Body of pancreas (tissue), 4 donors: ENCODE data around the gene MMD. TPM values are rescaled to one million over a fixed set of nuclear protein-coding genes. Genes with fewer than 3 reads are reported as not detected.
A peak's percentile ranks its signal among the peaks of the same experiment; 100 is the strongest.
"Not testable (repeated sequence)": the region's sequence is repeated elsewhere in the genome, so short reads cannot be mapped to it uniquely, and the experiment has no call there.

ENCODE experiments used
- ATAC-seq: fragments of 150-250 bp; one replicate; pipeline ENCODE4 v1.9.1; 2016
- DNase-seq, 4 donors: peaks; one replicate each; pipeline ENCODE4 v3.0.0-alpha.2; 2019
- H3K27ac ChIP-seq, 4 donors: fragments of 200-600 bp; sonication (generic); 1 replicate in 3 of 4; 2 replicates in 1 of 4; pipeline versions ENCODE4 v1.5.1 to v1.6.1; 2016 to 2019; ENCODE audit warnings: mild to moderate bottlenecking in 1 of 4, mixed read lengths in 1 of 4, moderate library complexity in 1 of 4
- H3K27me3 ChIP-seq, 2 donors: fragments of 200-600 bp; sonication (generic); one replicate each; pipeline ENCODE4 v1.6.0; 2016; ENCODE audit warnings: mild to moderate bottlenecking in 1 of 2
- H3K36me3 ChIP-seq, 2 donors: fragments of 200-600 bp; sonication (generic); replicated peaks in 1 of 2; 2 replicates each; pipeline ENCODE4 v1.5.1; 2016; ENCODE audit warnings: low read depth in 2 of 2; ENCODE audit not compliant: insufficient read depth in 1 of 2
- H3K4me1 ChIP-seq: fragments of 200-600 bp; sonication (generic); one replicate; pipeline ENCODE4 v1.6.0; 2016
- H3K4me3 ChIP-seq, 2 donors: fragments of 200-600 bp; sonication (generic); 1 replicate in 1 of 2; 2 replicates in 1 of 2; pipeline ENCODE4 v1.5.1; 2016 to 2019
- H3K9me3 ChIP-seq, 3 donors: fragments of 200-600 bp; sonication (generic); 1 replicate in 2 of 3; 2 replicates in 1 of 3; pipeline ENCODE4 v1.5.1; 2016
- POLR2A ChIP-seq, 3 donors: fragments of 450-650 bp; IDR thresholded peaks; one replicate each; pipeline ENCODE4 v1.6.1; 2016; ENCODE audit warnings: antibody characterized with exemption in 3 of 3, mild to moderate bottlenecking in 2 of 3
- WGBS, 2 donors: methylation state at CpG; one replicate each; pipeline ENCODE4 v1.1.5; 2017; 5-methylcytosine and 5-hydroxymethylcytosine counted together
- intact Hi-C: fragments of 100-400 bp; cut with DNase I; formaldehyde crosslinking; loops from one replicate; pipeline ENCODE4 v1.15.1; 2023
- total RNA-seq, 2 donors: library from RNA; depleted of rRNA; stranded (reverse); fragments of >200 nt; gene quantifications; one replicate each; pipeline ENCODE4 v1.1.0, GENCODE V29; 2016
- TF ChIP-seq, protein P1 (sequence below), 7 experiments: fragments of 450-650 bp in 4 of 7; fragments of 200-600 bp in 3 of 7; sonication (generic) in 3 of 7; IDR thresholded peaks; one replicate each; pipeline ENCODE4 v1.5.1; 2016 to 2019; ENCODE audit warnings: antibody characterized with exemption in 7 of 7

MMD gene, protein sequence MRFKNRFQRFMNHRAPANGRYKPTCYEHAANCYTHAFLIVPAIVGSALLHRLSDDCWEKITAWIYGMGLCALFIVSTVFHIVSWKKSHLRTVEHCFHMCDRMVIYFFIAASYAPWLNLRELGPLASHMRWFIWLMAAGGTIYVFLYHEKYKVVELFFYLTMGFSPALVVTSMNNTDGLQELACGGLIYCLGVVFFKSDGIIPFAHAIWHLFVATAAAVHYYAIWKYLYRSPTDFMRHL
- 10 to 100 TPM in 1 of 2 donors, 1 to 10 TPM in 1; 4.4 to 12.5 TPM for total RNA-seq

DNA sequence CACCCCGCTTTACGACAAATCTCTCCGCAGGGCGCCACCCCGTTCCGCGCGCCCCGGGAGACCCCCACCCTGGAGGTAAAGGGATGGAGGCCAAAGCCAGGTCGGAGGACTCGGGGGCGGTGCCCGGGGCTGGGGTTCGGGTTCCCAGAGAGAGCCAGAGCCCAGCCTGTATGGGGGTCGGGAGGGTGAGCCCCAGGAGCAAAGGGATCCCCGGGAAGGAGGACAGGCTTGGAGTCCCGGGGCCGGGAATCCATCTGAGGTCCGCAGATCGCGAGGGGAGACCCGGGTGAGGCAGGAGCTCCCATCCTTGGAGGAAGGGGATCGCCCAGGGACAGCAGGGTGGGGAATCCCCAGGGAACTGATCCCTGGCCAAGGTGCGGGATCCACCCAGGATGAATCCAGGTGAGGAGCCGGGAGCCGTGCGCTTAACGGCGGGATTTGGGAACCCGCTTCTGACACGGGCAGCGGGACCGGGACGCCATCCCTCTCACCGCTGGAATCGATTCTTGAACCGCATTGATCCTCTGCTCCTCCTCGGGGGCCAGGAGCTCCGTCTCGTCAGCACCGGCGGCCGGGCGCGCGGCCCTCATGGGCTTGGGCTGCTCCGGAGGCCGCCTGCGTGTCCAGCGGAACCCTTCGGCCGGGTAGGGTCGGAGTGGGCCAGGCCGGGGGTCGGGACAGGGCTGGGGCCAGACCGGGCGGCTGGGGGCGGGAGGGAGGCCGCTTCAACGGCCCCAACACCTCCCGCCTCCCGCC lies at the start of gene MMD:
MMD (minus strand) TSS at position 657 of the 756 bp plus-strand sequence; CDS start at position 517, 140 bp downstream.
- peak in 2 of 4 donors; percentile 29 to 39 for DNase-seq
- peak; percentile 47 for ATAC-seq
- Histone ChIP-seq H3K27ac (peak within 1 kb of the TSS; percentile 62 to 84 (median 76)), H3K4me3 (peak within 1 kb of the TSS; percentile 26 to 71), H3K9me3 (no peaks in the 10 kb centered on the region), H3K4me1 (peaks cover 23% of the 10 kb centered on the region), H3K27me3 (no peaks in the 10 kb centered on the region), H3K36me3 (no peaks in the 10 kb centered on the region)
- TF ChIP-seq, protein P1, sequence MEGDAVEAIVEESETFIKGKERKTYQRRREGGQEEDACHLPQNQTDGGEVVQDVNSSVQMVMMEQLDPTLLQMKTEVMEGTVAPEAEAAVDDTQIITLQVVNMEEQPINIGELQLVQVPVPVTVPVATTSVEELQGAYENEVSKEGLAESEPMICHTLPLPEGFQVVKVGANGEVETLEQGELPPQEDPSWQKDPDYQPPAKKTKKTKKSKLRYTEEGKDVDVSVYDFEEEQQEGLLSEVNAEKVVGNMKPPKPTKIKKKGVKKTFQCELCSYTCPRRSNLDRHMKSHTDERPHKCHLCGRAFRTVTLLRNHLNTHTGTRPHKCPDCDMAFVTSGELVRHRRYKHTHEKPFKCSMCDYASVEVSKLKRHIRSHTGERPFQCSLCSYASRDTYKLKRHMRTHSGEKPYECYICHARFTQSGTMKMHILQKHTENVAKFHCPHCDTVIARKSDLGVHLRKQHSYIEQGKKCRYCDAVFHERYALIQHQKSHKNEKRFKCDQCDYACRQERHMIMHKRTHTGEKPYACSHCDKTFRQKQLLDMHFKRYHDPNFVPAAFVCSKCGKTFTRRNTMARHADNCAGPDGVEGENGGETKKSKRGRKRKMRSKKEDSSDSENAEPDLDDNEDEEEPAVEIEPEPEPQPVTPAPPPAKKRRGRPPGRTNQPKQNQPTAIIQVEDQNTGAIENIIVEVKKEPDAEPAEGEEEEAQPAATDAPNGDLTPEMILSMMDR (IDR thresholded peaks at IDR 0.05): no peak
- peak; percentile 10 to 57 (median 48) for TF ChIP-seq POLR2A (IDR thresholded peaks at IDR 0.05)
- WGBS, 2 donors: 0 to 1% methylated on average over 6 to 52 of the region's 62 CpGs
- intact Hi-C loops: no loop called here

DNA sequence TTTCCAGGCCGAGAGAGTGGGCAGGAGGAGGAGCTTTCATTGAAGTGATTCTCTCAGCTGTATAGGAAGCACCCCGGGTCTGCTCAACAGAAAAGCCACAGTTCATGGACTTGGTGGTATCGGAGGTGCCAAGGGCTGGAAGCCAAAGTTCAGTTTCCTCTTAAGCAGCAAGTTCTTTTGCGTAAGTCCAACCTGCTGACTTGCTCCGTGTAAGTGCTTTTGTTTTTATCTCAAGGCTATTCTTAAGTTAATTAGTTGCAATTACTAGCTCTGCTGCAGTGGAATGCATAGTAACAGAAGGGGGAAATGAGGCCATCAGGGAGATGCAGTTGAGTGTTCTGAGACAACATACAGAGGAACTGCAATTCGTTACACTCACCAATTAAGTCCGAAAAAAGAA lies 45.0 kb upstream of the MMD start:
- DNase-seq: no peak
- Histone ChIP-seq H3K36me3 (no peaks in the 10 kb centered on the region), H3K27ac (no peak overlapping the region), H3K27me3 (no peaks in the 10 kb centered on the region), H3K4me1 (no peaks in the 10 kb centered on the region), H3K4me3 (no peak overlapping the region), H3K9me3 (no peaks in the 10 kb centered on the region)
- WGBS, 2 donors: 37 to 53% methylated on average over 7 of the region's 7 CpGs
- TF ChIP-seq POLR2A (IDR thresholded peaks at IDR 0.05): no peak
- TF ChIP-seq, protein P1 (IDR thresholded peaks at IDR 0.05): no peak
- intact Hi-C loops: no loop called here
- no peak for ATAC-seq

GRCh38 chr17:55465771-55466170 lies 44.1 kb upstream of the MMD start:
- not testable (repeated sequence) for ATAC-seq

DNA sequence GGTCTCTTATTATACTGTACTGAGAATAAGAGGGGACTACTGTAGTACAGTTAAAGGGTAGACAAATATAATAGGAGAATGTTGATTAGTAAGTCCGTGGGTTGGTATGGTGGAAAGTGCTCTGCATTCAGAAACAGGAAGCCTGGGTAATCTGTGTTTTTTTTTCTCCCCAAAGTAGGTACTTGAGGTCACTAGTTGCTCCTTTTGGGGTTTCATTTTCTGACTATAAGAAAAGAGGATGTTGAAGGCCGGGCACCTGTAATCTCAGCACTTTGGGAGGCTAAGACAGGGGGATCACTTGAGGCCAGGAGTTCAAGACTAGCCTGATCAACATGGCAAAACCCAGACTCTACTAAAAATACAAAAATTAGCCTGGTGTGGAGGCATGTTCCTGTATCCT lies 42.0 kb upstream of the MMD start:
- intact Hi-C loops: no loop called here
- Histone ChIP-seq H3K9me3 (no peaks in the 10 kb centered on the region), H3K27me3 (no peaks in the 10 kb centered on the region), H3K36me3 (no peaks in the 10 kb centered on the region), H3K4me3 (no peak overlapping the region), H3K27ac (no peak overlapping the region), H3K4me1 (no peaks in the 10 kb centered on the region)
- WGBS, 2 donors: 57 to 66% methylated on average over 2 of the region's 2 CpGs
- DNase-seq: no peak
- no peak for ATAC-seq
- TF ChIP-seq POLR2A (IDR thresholded peaks at IDR 0.05): no peak
- TF ChIP-seq, protein P1 (IDR thresholded peaks at IDR 0.05): no peak

More at GRCh38 chr17:55465771-55466170, 44.1 kb upstream of the MMD start:
- H3K9me3 ChIP-seq, H3K4me3 ChIP-seq, H3K4me1 ChIP-seq, H3K27ac ChIP-seq, DNase-seq, H3K27me3 ChIP-seq, intact Hi-C loops, H3K36me3 ChIP-seq: not testable (repeated sequence)
- WGBS, 2 donors: 64 to 85% methylated on average over 3 to 4 of the region's 4 CpGs

GRCh38 chr17:55462711-55463110 lies 41.1 kb upstream of the MMD start:
- Histone ChIP-seq H3K4me3 (no peak overlapping the region), H3K27me3 (no peaks in the 10 kb centered on the region), H3K9me3 (no peaks in the 10 kb centered on the region), H3K36me3 (no peaks in the 10 kb centered on the region), H3K27ac (no peak overlapping the region), H3K4me1 (no peaks in the 10 kb centered on the region)
- no peak for TF ChIP-seq POLR2A (IDR thresholded peaks at IDR 0.05)
- TF ChIP-seq, protein P1 (IDR thresholded peaks at IDR 0.05): no peak
- intact Hi-C loops: no loop called here
- DNase-seq: no peak
- no peak for ATAC-seq
